Measurements from ENCODE around the gene ITSN1. TPM values are rescaled to one million over a fixed set of nuclear protein-coding genes. Genes with fewer than 3 reads are reported as not detected.

The ITSN1 gene
- total and polyA plus RNA-seq, 12 donors, result 20.0 to 60.5 (median 36.7) TPM

- intact Hi-C loops (cut with DNase I), result no loop called here
- no peaks in the 10 kb centered on the region for H3K9me3 ChIP-seq (replicated peaks in 1 of 3)
- H3K27ac ChIP-seq, result no peak overlapping the region
- no peak for TF ChIP-seq POLR2A (IDR thresholded peaks at IDR 0.05)
- TF ChIP-seq, protein P1, sequence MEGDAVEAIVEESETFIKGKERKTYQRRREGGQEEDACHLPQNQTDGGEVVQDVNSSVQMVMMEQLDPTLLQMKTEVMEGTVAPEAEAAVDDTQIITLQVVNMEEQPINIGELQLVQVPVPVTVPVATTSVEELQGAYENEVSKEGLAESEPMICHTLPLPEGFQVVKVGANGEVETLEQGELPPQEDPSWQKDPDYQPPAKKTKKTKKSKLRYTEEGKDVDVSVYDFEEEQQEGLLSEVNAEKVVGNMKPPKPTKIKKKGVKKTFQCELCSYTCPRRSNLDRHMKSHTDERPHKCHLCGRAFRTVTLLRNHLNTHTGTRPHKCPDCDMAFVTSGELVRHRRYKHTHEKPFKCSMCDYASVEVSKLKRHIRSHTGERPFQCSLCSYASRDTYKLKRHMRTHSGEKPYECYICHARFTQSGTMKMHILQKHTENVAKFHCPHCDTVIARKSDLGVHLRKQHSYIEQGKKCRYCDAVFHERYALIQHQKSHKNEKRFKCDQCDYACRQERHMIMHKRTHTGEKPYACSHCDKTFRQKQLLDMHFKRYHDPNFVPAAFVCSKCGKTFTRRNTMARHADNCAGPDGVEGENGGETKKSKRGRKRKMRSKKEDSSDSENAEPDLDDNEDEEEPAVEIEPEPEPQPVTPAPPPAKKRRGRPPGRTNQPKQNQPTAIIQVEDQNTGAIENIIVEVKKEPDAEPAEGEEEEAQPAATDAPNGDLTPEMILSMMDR (IDR thresholded peaks at IDR 0.05), result no peak
- peaks cover 0 to 8% of the 10 kb centered on the region in 2 donors for H3K4me1 ChIP-seq (replicated peaks in 1 of 2)
- no peaks in the 10 kb centered on the region for H3K27me3 ChIP-seq
- no peak for DNase-seq
- H3K4me3 ChIP-seq, result no peak overlapping the region
- WGBS, 4 donors, result 95 to 96% (median 95%) methylated on average over 17 of the region's 17 CpGs
- H3K36me3 ChIP-seq (replicated peaks in 1 of 2), result peaks cover 0 to 27% of the 10 kb centered on the region in 2 donors
Observed at GRCh38 chr21:33831962-33832659, 189.8 kb downstream of the ITSN1 start.

GRCh38 chr21:33834801-33835500 is 192.7 kb downstream of the ITSN1 start:
- peaks cover 0 to 27% of the 10 kb centered on the region in 2 donors for H3K36me3 ChIP-seq (replicated peaks in 1 of 2)
- no peaks in the 10 kb centered on the region for H3K9me3 ChIP-seq (replicated peaks in 1 of 3)
- WGBS, 4 donors, result 82 to 90% (median 86%) methylated on average over 5 of the region's 5 CpGs
- H3K27me3 ChIP-seq, result no peaks in the 10 kb centered on the region
- H3K4me1 ChIP-seq (replicated peaks in 1 of 2), result no peaks in the 10 kb centered on the region
- H3K4me3 ChIP-seq, result no peak overlapping the region
- no peak for DNase-seq
- H3K27ac ChIP-seq, result no peak overlapping the region
- no peak for TF ChIP-seq POLR2A (IDR thresholded peaks at IDR 0.05)
- TF ChIP-seq, protein P1 (IDR thresholded peaks at IDR 0.05), result no peak
- intact Hi-C loops (cut with DNase I), result no loop called here

DNA sequence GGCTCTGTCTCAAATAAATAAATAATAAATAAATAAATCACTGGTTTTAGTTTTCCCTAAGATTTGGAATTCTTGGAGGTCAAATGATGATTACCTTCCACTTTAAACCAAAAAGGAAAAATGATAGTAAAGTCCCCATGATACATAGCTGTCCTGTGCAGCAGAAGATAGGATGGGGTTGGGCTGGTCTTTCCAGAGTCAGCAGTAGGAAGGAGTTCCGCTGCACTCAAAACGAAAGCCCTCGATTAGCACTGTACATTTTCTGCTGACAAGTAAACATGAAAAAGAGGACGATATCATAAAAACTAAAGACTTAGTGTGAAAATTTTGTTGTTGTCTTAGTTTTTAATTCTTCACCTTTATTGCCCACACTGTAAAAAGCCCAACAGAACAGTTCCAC is 193.6 kb downstream of the ITSN1 start:
- Histone ChIP-seq H3K4me3 (no peak overlapping the region), H3K36me3 (replicated peaks in 1 of 2) (peaks cover 0 to 26% of the 10 kb centered on the region in 2 donors), H3K27me3 (no peaks in the 10 kb centered on the region), H3K27ac (no peak overlapping the region), H3K9me3 (replicated peaks in 1 of 3) (no peaks in the 10 kb centered on the region), H3K4me1 (replicated peaks in 1 of 2) (no peaks in the 10 kb centered on the region)
- peak in 1 of 7 donors; percentile 47 for DNase-seq
- intact Hi-C loops (cut with DNase I), result no loop called here
- WGBS, 4 donors, result 82 to 96% (median 84%) methylated on average over 4 of the region's 4 CpGs
- no peak for TF ChIP-seq POLR2A (IDR thresholded peaks at IDR 0.05)
- TF ChIP-seq, protein P1 (IDR thresholded peaks at IDR 0.05), result no peak

GRCh38 chr21:33836408-33836807 is 194.1 kb downstream of the ITSN1 start:
- Histone ChIP-seq H3K27ac (peak overlapping the region in 1 of 5 donors; percentile 32), H3K9me3 (replicated peaks in 1 of 3) (no peaks in the 10 kb centered on the region), H3K36me3 (replicated peaks in 1 of 2) (peaks cover 0 to 21% of the 10 kb centered on the region in 2 donors), H3K4me3 (no peak overlapping the region), H3K4me1 (replicated peaks in 1 of 2) (no peaks in the 10 kb centered on the region), H3K27me3 (no peaks in the 10 kb centered on the region)
- WGBS, 4 donors, result 75 to 95% (median 89%) methylated on average over 11 of the region's 11 CpGs
- intact Hi-C loops (cut with DNase I), result no loop called here
- peak in 6 of 7 donors; percentile 35 to 67 (median 56) for DNase-seq
- TF ChIP-seq, protein P1 (IDR thresholded peaks at IDR 0.05), result no peak
- TF ChIP-seq POLR2A (IDR thresholded peaks at IDR 0.05), result no peak
